ENCODE data around the gene TAS2R13. TPM values are rescaled to one million over a fixed set of nuclear protein-coding genes. Genes with fewer than 3 reads are reported as not detected.

TAS2R13 gene
- total RNA-seq (10 to 100 TPM in 1 of 2 donors, 1 to 10 TPM in 1; 1.7 to 13.5 TPM), polyA plus RNA-seq (not detected)
- long read RNA-seq, donor 1: 0 reads
- long read RNA-seq, donor 2: 0 reads
- long read RNA-seq, donor 3, partial matches to known transcripts: 0 of 2 reads
- long read RNA-seq, donor 3, other reads (novel, unspliced or antisense): 0 of 2 reads
- long read RNA-seq, donor 4: 0 reads
- long read RNA-seq, donor 5: 0 reads

- no peaks in the 10 kb centered on the region for H3K27me3 ChIP-seq (ENCODE audit: control insufficient read depth in 3 of 3, insufficient read depth in 3 of 3, low read length in 2 of 3)
- H3K4me1 ChIP-seq (ENCODE audit: control insufficient read depth in 5 of 5, insufficient read depth in 5 of 5, low read length in 5 of 5): peaks cover 0 to 10% (median 0%) of the 10 kb centered on the region in 5 donors
- no peak for TF ChIP-seq CTCF (IDR thresholded peaks at IDR 0.05; ENCODE audit: control extremely low read depth, extremely low read depth)
- H3K9me3 ChIP-seq (ENCODE audit: control insufficient read depth in 4 of 4, insufficient read depth in 3 of 4, low read length in 3 of 4): peaks cover 0 to 9% (median 5%) of the 10 kb centered on the region in 4 donors
- DNase-seq (no peak), ATAC-seq (ENCODE audit: insufficient read depth, low FRiP score) (no peak)
- H3K4me3 ChIP-seq: no peak within 1 kb of the TSS
- H3K9ac ChIP-seq (ENCODE audit: insufficient read depth in 1 of 2, low read length in 2 of 2): no peak within 1 kb of the TSS
- H3K36me3 ChIP-seq (ENCODE audit: control insufficient read depth in 4 of 4, insufficient read depth in 4 of 4, low read length in 4 of 4): no peaks in the 10 kb centered on the region
- no peak within 1 kb of the TSS for H3K27ac ChIP-seq (ENCODE audit: low read depth in 1 of 2, low read length in 1 of 2)
- WGBS, 2 donors: 93 to 100% methylated on average over 1 of the region's 1 CpG
Observed at GRCh38 chr12:10909462-10909861, at the start of gene TAS2R13. Gene TAS2R13 (minus strand): TSS chr12:10909562. CDS start chr12:10909298, 264 bp downstream.

- Histone ChIP-seq H3K9ac (ENCODE audit: insufficient read depth in 1 of 2, low read length in 2 of 2) (no peak overlapping the region), H3K36me3 (ENCODE audit: control insufficient read depth in 4 of 4, insufficient read depth in 4 of 4, low read length in 4 of 4) (peaks cover 0 to 2% (median under 1%) of the 10 kb centered on the region in 4 donors), H3K27ac (ENCODE audit: low read depth in 1 of 2, low read length in 1 of 2) (no peak overlapping the region), H3K4me3 (no peak overlapping the region), H3K9me3 (ENCODE audit: control insufficient read depth in 4 of 4, insufficient read depth in 3 of 4, low read length in 3 of 4) (peaks cover 0 to 3% (median 3%) of the 10 kb centered on the region in 4 donors), H3K27me3 (ENCODE audit: control insufficient read depth in 3 of 3, insufficient read depth in 3 of 3, low read length in 2 of 3) (no peaks in the 10 kb centered on the region), H3K4me1 (ENCODE audit: control insufficient read depth in 5 of 5, insufficient read depth in 5 of 5, low read length in 5 of 5) (no peaks in the 10 kb centered on the region)
- ATAC-seq (ENCODE audit: insufficient read depth, low FRiP score) (no peak), DNase-seq (no peak)
- no peak for TF ChIP-seq CTCF (IDR thresholded peaks at IDR 0.05; ENCODE audit: control extremely low read depth, extremely low read depth)
Observed at GRCh38 chr12:10957741-10958140, 48.4 kb upstream of the TAS2R13 start.

- Histone ChIP-seq H3K36me3 (ENCODE audit: control insufficient read depth in 4 of 4, insufficient read depth in 4 of 4, low read length in 4 of 4) (peaks cover 0 to 1% (median 0%) of the 10 kb centered on the region in 4 donors), H3K4me3 (no peak overlapping the region), H3K27me3 (ENCODE audit: control insufficient read depth in 3 of 3, insufficient read depth in 3 of 3, low read length in 2 of 3) (no peaks in the 10 kb centered on the region), H3K4me1 (ENCODE audit: control insufficient read depth in 5 of 5, insufficient read depth in 5 of 5, low read length in 5 of 5) (no peaks in the 10 kb centered on the region), H3K9me3 (ENCODE audit: control insufficient read depth in 4 of 4, insufficient read depth in 3 of 4, low read length in 3 of 4) (peaks cover 0 to 3% (median 1%) of the 10 kb centered on the region in 4 donors), H3K27ac (ENCODE audit: low read depth in 1 of 2, low read length in 1 of 2) (no peak overlapping the region), H3K9ac (ENCODE audit: insufficient read depth in 1 of 2, low read length in 2 of 2) (no peak overlapping the region)
- no peak for DNase-seq
- no peak for ATAC-seq (ENCODE audit: insufficient read depth, low FRiP score)
- TF ChIP-seq CTCF (IDR thresholded peaks at IDR 0.05; ENCODE audit: control extremely low read depth, extremely low read depth): no peak
Observed at GRCh38 chr12:10956085-10956484, 46.7 kb upstream of the TAS2R13 start.

- 97 to 98% methylated on average over 4 of the region's 4 CpGs for whole genome bisulfite sequencing, 2 donors
- Histone ChIP-seq H3K27me3 (ENCODE audit: control insufficient read depth in 3 of 3, insufficient read depth in 3 of 3, low read length in 2 of 3) (no peaks in the 10 kb centered on the region), H3K27ac (ENCODE audit: low read depth in 1 of 2, low read length in 1 of 2) (no peak overlapping the region), H3K36me3 (ENCODE audit: control insufficient read depth in 4 of 4, insufficient read depth in 4 of 4, low read length in 4 of 4) (no peaks in the 10 kb centered on the region), H3K4me3 (no peak overlapping the region), H3K9me3 (ENCODE audit: control insufficient read depth in 4 of 4, insufficient read depth in 3 of 4, low read length in 3 of 4) (peaks cover 0 to 4% (median 1%) of the 10 kb centered on the region in 4 donors), H3K4me1 (ENCODE audit: control insufficient read depth in 5 of 5, insufficient read depth in 5 of 5, low read length in 5 of 5) (no peaks in the 10 kb centered on the region), H3K9ac (ENCODE audit: insufficient read depth in 1 of 2, low read length in 2 of 2) (no peak overlapping the region)
- TF ChIP-seq CTCF (IDR thresholded peaks at IDR 0.05; ENCODE audit: control extremely low read depth, extremely low read depth): no peak
- ATAC-seq (ENCODE audit: insufficient read depth, low FRiP score): no peak
- no peak for DNase-seq
Observed at GRCh38 chr12:10952645-10953044, 43.3 kb upstream of the TAS2R13 start.
